GM12865 (cell line): Measurements from ENCODE around the gene PRSS57.

Experiments
- DNase-seq: peaks from one replicate; pipeline ENCODE4 v3.0.0; 2010; ENCODE audit warnings: low read depth
- H3K4me3 ChIP-seq: 2 replicates; pipeline ENCODE4 v1.5.1; 2011; ENCODE audit warnings: mild to moderate bottlenecking, low read depth, low read length, control low read depth
- CTCF ChIP-seq: IDR thresholded peaks from 2 replicates; pipeline ENCODE4 v1.5.1; 2011; ENCODE audit warnings: low read length, control low read depth, low read depth, inconsistent platforms; ENCODE audit not compliant: insufficient read depth; ENCODE audit errors: missing control alignments

Gene PRSS57

GRCh38 chr19:738509-739128 lies 43.4 kb upstream of the PRSS57 start:
- DNase-seq: no peak
- H3K4me3 ChIP-seq: no peak overlapping the region
- TF ChIP-seq CTCF: no peak

GRCh38 chr19:737591-738093 lies 42.4 kb upstream of the PRSS57 start:
- peak; percentile 42 for DNase-seq
- H3K4me3 ChIP-seq: no peak overlapping the region
- peak; percentile 71 for TF ChIP-seq CTCF

GRCh38 chr19:736125-736524 lies 40.9 kb upstream of the PRSS57 start:
- H3K4me3 ChIP-seq: no peak overlapping the region
- DNase-seq: no peak
- TF ChIP-seq CTCF: no peak

- DNase-seq: no peak
- TF ChIP-seq CTCF: no peak
- no peak overlapping the region for H3K4me3 ChIP-seq
Measured at GRCh38 chr19:734716-735115, 39.5 kb upstream of the PRSS57 start.

- H3K4me3 ChIP-seq: no peak overlapping the region
- TF ChIP-seq CTCF: no peak
- DNase-seq: peak; percentile 57
Measured at GRCh38 chr19:732148-733069, 37.2 kb upstream of the PRSS57 start.

GRCh38 chr19:731000-731399 lies 35.7 kb upstream of the PRSS57 start:
- TF ChIP-seq CTCF: no peak
- no peak overlapping the region for H3K4me3 ChIP-seq
- DNase-seq: no peak
